Activated B cell treated with CpG ODN at 0.5 μM for 24 hours (primary cell): ENCODE data around the gene TBX10. TPM values are rescaled to one million over a fixed set of nuclear protein-coding genes. Genes with fewer than 3 reads are reported as not detected.
"Not testable (repeated sequence)": the region's sequence is repeated elsewhere in the genome, so short reads cannot be mapped to it uniquely, and the experiment has no call there.

Experiments
- ATAC-seq: fragments of 200-7000 bp; cut with Tn5 transposase; one replicate; pipeline ENCODE4 v1.10.0; 2021; ENCODE audit warnings: low read depth, mild to moderate bottlenecking, moderate library complexity
- CTCF ChIA-PET: fragments of 350-600 bp; sonication (Branson Sonifier 250); formaldehyde crosslinking; loops from one replicate; lab custom pipeline; 2021; ENCODE audit warnings: antibody characterized with exemption; lab: Charles Lee
- POLR2A ChIA-PET: fragments of 350-600 bp; sonication (Branson Sonifier 250); formaldehyde crosslinking; loops from one replicate; lab custom pipeline; 2021; ENCODE audit warnings: antibody characterized with exemption; lab: Charles Lee
- DNase-seq: peaks from one replicate; pipeline ENCODE4 v3.0.0; 2022
- H3K27ac Mint-ChIP-seq: one replicate; pipeline ENCODE4 v1.8.0; 2020; ENCODE audit warnings: mixed read lengths
- H3K27me3 Mint-ChIP-seq: one replicate; pipeline ENCODE4 v1.8.0; 2021; ENCODE audit warnings: mixed read lengths
- H3K36me3 Mint-ChIP-seq: one replicate; pipeline ENCODE4 v1.8.0; 2021; ENCODE audit warnings: low read depth, mixed read lengths
- H3K4me1 Mint-ChIP-seq: one replicate; pipeline ENCODE4 v1.8.0; 2021; ENCODE audit warnings: mixed read lengths
- H3K4me3 Mint-ChIP-seq: one replicate; pipeline ENCODE4 v1.8.0; 2020; ENCODE audit warnings: mild to moderate bottlenecking, mixed read lengths
- H3K9me3 Mint-ChIP-seq: one replicate; pipeline ENCODE4 v1.8.0; 2020; ENCODE audit warnings: mixed read lengths
- CTCF ChIP-seq: fragments of 200-600 bp; IDR thresholded peaks from one replicate; pipeline ENCODE4 v1.8.0; 2022; ENCODE audit warnings: antibody characterized with exemption, mild to moderate bottlenecking
- intact Hi-C: fragments of 100-400 bp; cut with micrococcal nuclease; formaldehyde crosslinking; loops from one replicate; pipeline ENCODE4 v1.15.1; 2024
- total RNA-seq: library from RNA; stranded (reverse); gene quantifications from 2 replicates; pipeline ENCODE4 v1.2.3, GENCODE V29; 2022

The TBX10 gene
- total RNA-seq, 1 donor from 2014 or later, result not detected

- ChIA-PET POLR2A (interaction anchor here (1.5 kb wide), 1 partner anchor 9 kb away, joined by 5 read pairs; no protein-coding TSS in a partner anchor), CTCF (no interaction called here)
- no peak for ATAC-seq
Measured at GRCh38 chr11:67593565-67593905, 46.0 kb downstream of the TBX10 start.

GRCh38 chr11:67592880-67593564 is 46.5 kb downstream of the TBX10 start:
- Mint-ChIP-seq H3K27ac (no peak overlapping the region), H3K36me3 (peaks cover 2% of the 10 kb centered on the region), H3K9me3 (no peaks in the 10 kb centered on the region), H3K4me3 (no peak overlapping the region), H3K4me1 (peaks cover 26% of the 10 kb centered on the region), H3K27me3 (no peaks in the 10 kb centered on the region)
- CTCF ChIA-PET, result interaction anchor here (1.2 to 2.2 kb wide), 2 partner anchors 21 to 36 kb away, joined by 3 to 5 read pairs; partner anchors contain the start of gene NUDT8
- POLR2A ChIA-PET, result interaction anchor here (1.5 kb wide), 1 partner anchor 9 kb away, joined by 5 read pairs; no protein-coding TSS in a partner anchor
- intact Hi-C loops, result no loop called here
- no peak for ATAC-seq
- no peak for DNase-seq
- no peak for TF ChIP-seq CTCF

More at GRCh38 chr11:67593565-67593905, 46.0 kb downstream of the TBX10 start:
- no peaks in the 10 kb centered on the region for H3K36me3 Mint-ChIP-seq
- TF ChIP-seq CTCF, result no peak
- no peaks in the 10 kb centered on the region for H3K27me3 Mint-ChIP-seq
- intact Hi-C loops, result no loop called here
- no peak overlapping the region for H3K4me3 Mint-ChIP-seq
- peaks cover 21% of the 10 kb centered on the region for H3K4me1 Mint-ChIP-seq
- DNase-seq, result no peak
- no peak overlapping the region for H3K27ac Mint-ChIP-seq
- no peaks in the 10 kb centered on the region for H3K9me3 Mint-ChIP-seq

GRCh38 chr11:67588899-67589415 is 50.6 kb downstream of the TBX10 start:
- peaks cover 66% of the 10 kb centered on the region for H3K4me1 Mint-ChIP-seq
- H3K27ac Mint-ChIP-seq, result peak overlapping the region; percentile 99
- peaks cover 32% of the 10 kb centered on the region for H3K36me3 Mint-ChIP-seq
- H3K27me3 Mint-ChIP-seq, DNase-seq, ATAC-seq, H3K9me3 Mint-ChIP-seq, CTCF ChIA-PET: not testable (repeated sequence)
- H3K4me3 Mint-ChIP-seq, result peak overlapping the region; percentile 28
- POLR2A ChIA-PET, result interaction anchor here (3.3 to 3.8 kb wide), 2 partner anchors 24 to 41 kb away, joined by 19 to 28 read pairs; partner anchors contain the start of gene NUDT8
- intact Hi-C loops, result loop anchor here (1.0 to 5.0 kb wide), 5 partner anchors 17 to 237 kb away; partner anchors contain the start of genes CDK2AP2, NDUFV1, POLD4 and PPP1CA

- TF ChIP-seq CTCF, result no peak
- peaks cover 32% of the 10 kb centered on the region for H3K36me3 Mint-ChIP-seq
- intact Hi-C loops, result loop anchor here (1.0 to 5.0 kb wide), 5 partner anchors 18 to 236 kb away; partner anchors contain the start of genes CDK2AP2, NDUFV1, POLD4 and PPP1CA
- H3K27ac Mint-ChIP-seq, result peak overlapping the region; percentile 99
- peak; percentile 37 for ATAC-seq
- H3K9me3 Mint-ChIP-seq, result peaks cover 2% of the 10 kb centered on the region
- H3K4me1 Mint-ChIP-seq, result peaks cover 68% of the 10 kb centered on the region
- CTCF ChIA-PET, result interaction anchor here (1.0 kb wide), 1 partner anchor 16 kb away, joined by 4 read pairs; no protein-coding TSS in a partner anchor
- no peaks in the 10 kb centered on the region for H3K27me3 Mint-ChIP-seq
- peak overlapping the region; percentile 77 for H3K4me3 Mint-ChIP-seq
- no peak for DNase-seq
- POLR2A ChIA-PET, result interaction anchor here (0.6 to 3.8 kb wide), 10 partner anchors 8 to 1243 kb away, joined by 3 to 28 read pairs (median 4); partner anchors contain the start of genes KDM2A, NUDT8, POLD4 and PPP1CA
Measured at GRCh38 chr11:67588136-67588503, 51.4 kb downstream of the TBX10 start.

GRCh38 chr11:67586568-67587250 is 52.9 kb downstream of the TBX10 start:
- DNase-seq (no peak), ATAC-seq (no peak)
- peaks cover 81% of the 10 kb centered on the region for H3K4me1 Mint-ChIP-seq
- H3K4me3 Mint-ChIP-seq, result peak overlapping the region; percentile 84
- no peaks in the 10 kb centered on the region for H3K27me3 Mint-ChIP-seq
- intact Hi-C loops, result loop anchor here (5.0 kb wide), 2 partner anchors 184 to 234 kb away; partner anchors contain the start of genes POLD4, PPP1CA and TBC1D10C
- H3K27ac Mint-ChIP-seq, result peak overlapping the region; percentile 99
- CTCF ChIA-PET, result interaction anchor here (0.7 kb wide), 1 partner anchor 61 kb away, joined by 3 read pairs; no protein-coding TSS in a partner anchor
- H3K9me3 Mint-ChIP-seq, result peaks cover 2% of the 10 kb centered on the region
- no peak for TF ChIP-seq CTCF
- POLR2A ChIA-PET, result interaction anchor here (0.8 to 4.9 kb wide), 7 partner anchors 8 to 242 kb away, joined by 3 to 66 read pairs (median 4); partner anchors contain the start of genes NUDT8 and POLD4
- H3K36me3 Mint-ChIP-seq, result peaks cover 32% of the 10 kb centered on the region
